Endothelial cell of umbilical vein (primary cell): Measurements from ENCODE around the gene ZNF331. TPM values are rescaled to one million over a fixed set of nuclear protein-coding genes. Genes with fewer than 3 reads are reported as not detected.

Source experiments
- BruUV-seq: library from RNA; stranded (reverse); fragments of 400-500 nt; replicated peaks from 2 replicates; lab custom pipeline; 2021; lab: Mats Ljungman, UMichigan
- CTCF ChIA-PET: fragments of 300-600, 350-600 bp; sonication (Branson Sonifier 250); formaldehyde crosslinking; loops from one replicate; lab custom pipeline; 2021; ENCODE audit warnings: antibody characterized with exemption, inconsistent platforms; lab: Charles Lee
- POLR2A ChIA-PET: fragments of 300-600, 350-600 bp; sonication (Branson Sonifier 250); formaldehyde crosslinking; loops from one replicate; lab custom pipeline; 2021; ENCODE audit warnings: antibody characterized with exemption, inconsistent platforms; lab: Charles Lee
- DNase-seq: peaks from one replicate; pipeline ENCODE4 v3.0.0-alpha.2; 2011; ENCODE audit warnings: low read depth, low spot score
- FAIRE-seq: peaks from 2 replicates; lab custom pipeline; 2011; peaks lifted over from hg19 to GRCh38; lab: Jason Lieb, UNC
- H2AFZ ChIP-seq: 2 replicates; pipeline ENCODE4 v1.6.0; 2012; ENCODE audit warnings: low read depth, low read length, control low read depth, inconsistent platforms
- H3K27ac ChIP-seq: 2 replicates; pipeline ENCODE4 v1.5.1; 2011; ENCODE audit warnings: low read depth, mild to moderate bottlenecking, control low read depth, low read length, moderate library complexity; ENCODE audit not compliant: insufficient read depth
- H3K27me3 ChIP-seq, 2 experiments: 2 replicates each; pipeline versions ENCODE4 v1.6.0 to v1.6.1; 2011; ENCODE audit warnings: low read length in 2 of 2, mixed read lengths in 1 of 2; ENCODE audit not compliant: control insufficient read depth in 2 of 2, insufficient read depth in 2 of 2
- H3K36me3 ChIP-seq, 2 experiments: 2 replicates in 1 of 2; 3 replicates in 1 of 2; pipeline ENCODE4 v1.5.1; 2011; ENCODE audit warnings: low read length in 2 of 2, mild to moderate bottlenecking in 1 of 2, moderate library complexity in 1 of 2; ENCODE audit not compliant: control insufficient read depth in 2 of 2, insufficient read depth in 2 of 2; ENCODE audit errors: extremely low read depth in 1 of 2
- H3K4me1 ChIP-seq: 3 replicates; pipeline ENCODE4 v1.5.1; 2011; ENCODE audit warnings: mild to moderate bottlenecking, low read length; ENCODE audit not compliant: control insufficient read depth, insufficient read depth; ENCODE audit errors: extremely low read depth
- H3K4me2 ChIP-seq: 2 replicates; pipeline ENCODE4 v1.6.1; 2011; ENCODE audit warnings: low read length, control low read depth, mixed read lengths; ENCODE audit not compliant: insufficient read depth
- H3K4me3 ChIP-seq, 3 experiments: fragments of 200-600 bp in 1 of 3; sonication (generic), shearing (Covaris generic) in 1 of 3; replicated peaks in 1 of 3; 2 replicates each; pipeline ENCODE4 v1.5.1; 2011 to 2016; ENCODE audit warnings: control low read depth in 3 of 3, low read length in 3 of 3, mild to moderate bottlenecking in 2 of 3, inconsistent platforms in 1 of 3, low read depth in 1 of 3, moderate library complexity in 1 of 3; ENCODE audit not compliant: insufficient read depth in 1 of 3
- H3K79me2 ChIP-seq: 2 replicates; pipeline ENCODE4 v1.6.0; 2012; ENCODE audit warnings: low read length, inconsistent platforms; ENCODE audit not compliant: control insufficient read depth, insufficient read depth
- H3K9ac ChIP-seq: replicated peaks from 2 replicates; pipeline ENCODE3; 2011; ENCODE audit warnings: low read length, control low read depth; ENCODE audit not compliant: insufficient read depth; ENCODE audit errors: extremely low read depth
- H3K9me1 ChIP-seq: replicated peaks from 3 replicates; pipeline ENCODE4 v1.6.0; 2011; ENCODE audit warnings: mild to moderate bottlenecking, low read length; ENCODE audit not compliant: control insufficient read depth, insufficient read depth; ENCODE audit errors: extremely low read depth
- H3K9me3 ChIP-seq: replicated peaks from 2 replicates; pipeline ENCODE4 v1.5.1; 2012; ENCODE audit warnings: low read length, inconsistent platforms; ENCODE audit not compliant: control insufficient read depth, insufficient read depth
- H4K20me1 ChIP-seq: replicated peaks from 2 replicates; pipeline ENCODE3; 2011; ENCODE audit warnings: mild to moderate bottlenecking, low read length; ENCODE audit not compliant: control insufficient read depth, insufficient read depth; ENCODE audit errors: extremely low read depth
- CTCF ChIP-seq, 2 donors: IDR thresholded peaks; 1 replicate in 1 of 2; 2 replicates in 1 of 2; pipeline ENCODE4 v1.5.1; 2011; ENCODE audit warnings: low read length in 2 of 2, mild to moderate bottlenecking in 2 of 2, moderate library complexity in 2 of 2, control low read depth in 1 of 2, inconsistent platforms in 1 of 2, low read depth in 1 of 2; ENCODE audit not compliant: insufficient read depth in 1 of 2; ENCODE audit errors: extremely low read depth in 1 of 2
- EZH2 ChIP-seq: IDR thresholded peaks from 2 replicates; pipeline ENCODE4 v1.6.1; 2012; ENCODE audit warnings: borderline replicate concordance, low read depth, mild to moderate bottlenecking, moderate library complexity, low read length, inconsistent platforms; ENCODE audit not compliant: severe bottlenecking
- FOS ChIP-seq: IDR thresholded peaks from 2 replicates; pipeline ENCODE4 v1.6.1; 2011; ENCODE audit warnings: mild to moderate bottlenecking, low read length, moderate library complexity, borderline replicate concordance; ENCODE audit not compliant: insufficient read depth
- GATA2 ChIP-seq: IDR thresholded peaks from 2 replicates; pipeline ENCODE4 v1.7.0; 2011; ENCODE audit warnings: low read depth, mild to moderate bottlenecking, moderate library complexity, mixed read lengths, low read length; ENCODE audit not compliant: insufficient read length, insufficient read depth
- JUN ChIP-seq: IDR thresholded peaks from 2 replicates; pipeline ENCODE4 v1.6.1; 2011; ENCODE audit warnings: borderline replicate concordance, low read depth; ENCODE audit not compliant: insufficient read length, insufficient read depth
- MAX ChIP-seq: IDR thresholded peaks from 2 replicates; pipeline ENCODE4 v1.6.1; 2011; ENCODE audit not compliant: insufficient read depth, insufficient read length
- MYC ChIP-seq: IDR thresholded peaks from one replicate; pipeline ENCODE4 v1.6.1; 2011; ENCODE audit warnings: mild to moderate bottlenecking, low read depth, low read length
- POLR2A ChIP-seq: IDR thresholded peaks from 2 replicates; pipeline ENCODE4 v1.6.1; 2012; ENCODE audit warnings: low read depth, mild to moderate bottlenecking, control low read depth, low read length
- POLR2AphosphoS5 ChIP-seq: IDR thresholded peaks from 2 replicates; pipeline ENCODE4 v1.6.1; 2012; ENCODE audit warnings: low read depth, mild to moderate bottlenecking, control low read depth, low read length, moderate library complexity; ENCODE audit not compliant: insufficient read depth
- dilution Hi-C: fragments of 300-500 bp; cut with MboI; formaldehyde crosslinking; loops from one replicate; pipeline ENCODE4 v1.15.0; 2019; ENCODE audit warnings: low sequenced_read_pairs; ENCODE audit not compliant: extremely low pct_ligation_motif_present
- intact Hi-C: fragments of 100-400 bp; cut with micrococcal nuclease; formaldehyde crosslinking; loops from one replicate; pipeline ENCODE4 v1.10.0; 2022
- polyA plus RNA-seq, 4 experiments: library from polyadenylated mRNA; depleted of rRNA in 3 of 4; stranded (reverse) in 3 of 4; unstranded in 1 of 4; fragments of >200 nt; gene quantifications; 2 replicates each; pipeline versions ENCODE4 v1.2.1 to v1.2.3, GENCODE V29; 2011 to 2012; ENCODE audit warnings: missing spikeins in 1 of 4
- total RNA-seq: library from RNA; stranded (reverse); gene quantifications from 2 replicates; pipeline ENCODE4 v1.2.3, GENCODE V29; 2021

The ZNF331 gene
- total and polyA plus RNA-seq, 2 donors (not counting 3 experiments of a cell fraction or from before 2014, with no cell fraction given): 6.2 to 11.2 TPM

GRCh38 chr19:53518121-53518520 lies 19.8 kb upstream of the ZNF331 start:
- intact Hi-C loops: loop anchor here (10.0 kb wide), 1 partner anchor 227 kb away; no protein-coding TSS in a partner anchor
- H3K9me1 ChIP-seq: no peaks in the 10 kb centered on the region
- TF ChIP-seq EZH2: no peak
- no peak for TF ChIP-seq GATA2
- TF ChIP-seq MAX: no peak
- no peak for TF ChIP-seq MYC
- TF ChIP-seq CTCF (IDR thresholded peaks at IDR 0.05; ENCODE audit: extremely low read depth in 1 of 2, insufficient read depth in 1 of 2, low read depth in 1 of 2, low read length in 2 of 2): no peak
- no peak for TF ChIP-seq POLR2AphosphoS5
- TF ChIP-seq FOS: no peak
- TF ChIP-seq JUN: no peak
- TF ChIP-seq POLR2A: no peak

More at GRCh38 chr19:53518121-53518520, 19.8 kb upstream of the ZNF331 start:
- no peak overlapping the region for H3K4me3 ChIP-seq
- ChIA-PET POLR2A (no interaction called here), CTCF (no interaction called here)
- DNase-seq (no peak), FAIRE-seq (no peak)
- H3K27me3 ChIP-seq: no peaks in the 10 kb centered on the region
- H4K20me1 ChIP-seq: no peaks in the 10 kb centered on the region
- no peak overlapping the region for H3K27ac ChIP-seq
- no peak overlapping the region for H3K9ac ChIP-seq
- no peak overlapping the region for H3K4me2 ChIP-seq
- H3K79me2 ChIP-seq: peaks cover 5% of the 10 kb centered on the region
- H3K9me3 ChIP-seq: no peaks in the 10 kb centered on the region
- peaks cover 8% of the 10 kb centered on the region for H3K4me1 ChIP-seq
- no peaks in the 10 kb centered on the region for H3K36me3 ChIP-seq
- no peak overlapping the region for H2AFZ ChIP-seq
- BruUV-seq: no TSS peak
- dilution Hi-C loops: no loop called here
